A549 (cell line): ENCODE data around the gene NPRL2. TPM values are rescaled to one million over a fixed set of nuclear protein-coding genes. Genes with fewer than 3 reads are reported as not detected.

Source experiments
- ATAC-seq, 2 experiments: fragments of 200-7000 bp in 1 of 2; fragments of >200 bp in 1 of 2; cut with Nextera tagmentation in 1 of 2; cut with Tn5 transposase in 1 of 2; 3 replicates each; pipeline versions ENCODE4 v1.8.0 to v1.9.1; 2018 to 2020; ENCODE audit warnings: mild to moderate bottlenecking in 1 of 2, moderate library complexity in 1 of 2
- CTCF ChIA-PET: fragments of 300-600 bp; sonication (Branson Sonifier 250); formaldehyde crosslinking; extraction: SDS; loops from one replicate; lab custom pipeline; 2021; ENCODE audit warnings: antibody characterized with exemption, inconsistent platforms; lab: Yijun Ruan, JAX
- POLR2A ChIA-PET: fragments of 350-600 bp; formaldehyde crosslinking; extraction: SDS; loops from one replicate; lab custom pipeline; 2021; ENCODE audit warnings: antibody characterized with exemption, inconsistent platforms; lab: Yijun Ruan, JAX
- DNase-seq, 2 experiments: peaks; one replicate each; pipeline versions ENCODE4 v3.0.0 to v3.0.0-alpha.2; 2011 to 2016; ENCODE audit warnings: low read depth in 1 of 2, low spot score in 1 of 2
- FAIRE-seq: peaks from 2 replicates; lab custom pipeline; 2011; peaks lifted over from hg19 to GRCh38; lab: Jason Lieb, UNC
- H3K27ac ChIP-seq, 2 experiments: fragments of >200 bp; sonication (Bioruptor Twin); formaldehyde crosslinking; 3 replicates each; pipeline ENCODE4 v1.5.1; 2016 to 2017
- H3K4me1 ChIP-seq: fragments of >200 bp; sonication (Bioruptor Twin); formaldehyde crosslinking; 3 replicates; pipeline ENCODE4 v1.6.1; 2016
- H3K4me2 ChIP-seq: fragments of >200 bp; sonication (Bioruptor Twin); formaldehyde crosslinking; 3 replicates; pipeline ENCODE4 v1.6.1; 2016
- H3K4me3 ChIP-seq: fragments of >200 bp; sonication (Bioruptor Twin); formaldehyde crosslinking; 3 replicates; pipeline ENCODE4 v1.5.1; 2016
- H3K9me3 ChIP-seq: fragments of >200 bp; sonication (Bioruptor Twin); formaldehyde crosslinking; 3 replicates; pipeline ENCODE4 v1.6.1; 2016
- CBX8 ChIP-seq: fragments of 200-600 bp; sonication (generic); IDR thresholded peaks from 2 replicates; pipeline ENCODE4 v1.6.1; 2016
- CEBPB ChIP-seq, 2 experiments: fragments of >200 bp in 1 of 2; sonication (Bioruptor Twin) in 1 of 2; formaldehyde crosslinking in 1 of 2; IDR thresholded peaks; 2 replicates each; pipeline ENCODE4 v1.6.1; 2012 to 2016
- EHF ChIP-seq: fragments of 250-450 bp; sonication (Bioruptor Pico); IDR thresholded peaks from 2 replicates; pipeline ENCODE4 v1.5.0; 2020; ENCODE audit warnings: mild to moderate bottlenecking
- EHMT2 ChIP-seq: fragments of 200-600 bp; sonication (generic); IDR thresholded peaks from 2 replicates; pipeline ENCODE4 v1.6.1; 2016; ENCODE audit warnings: antibody characterized with exemption, low read depth, mild to moderate bottlenecking, moderate library complexity
- HDAC2 ChIP-seq: fragments of 200-600 bp; sonication (generic); IDR thresholded peaks from 2 replicates; pipeline ENCODE4 v1.6.1; 2016
- HOXB5 ChIP-seq: fragments of 250-450 bp; sonication (Bioruptor Pico); IDR thresholded peaks from 2 replicates; pipeline ENCODE4 v1.5.0; 2020; ENCODE audit warnings: mild to moderate bottlenecking, moderate library complexity
- MAZ ChIP-seq: fragments of 150-350 bp; IDR thresholded peaks from 2 replicates; pipeline ENCODE4 v1.6.1; 2014; ENCODE audit warnings: antibody characterized with exemption, low read depth, low read length, borderline replicate concordance
- NFE2L2 ChIP-seq: fragments of 150-350 bp; conservative IDR thresholded peaks from 2 replicates; pipeline ENCODE4 v1.6.1; 2014; ENCODE audit warnings: low read length
- RAD21 ChIP-seq, 2 experiments: fragments of >200 bp in 1 of 2; sonication (Bioruptor Twin) in 1 of 2; formaldehyde crosslinking in 1 of 2; IDR thresholded peaks in 1 of 2; conservative IDR thresholded peaks in 1 of 2; 2 replicates in 1 of 2; 3 replicates in 1 of 2; pipeline ENCODE4 v1.6.1; 2012 to 2018; ENCODE audit warnings: inconsistent platforms in 1 of 2
- RARB ChIP-seq: fragments of 250-450 bp; sonication (Bioruptor Pico); IDR thresholded peaks from 2 replicates; pipeline ENCODE4 v1.8.0; 2021; ENCODE audit warnings: mild to moderate bottlenecking, moderate library complexity
- REST ChIP-seq: fragments of 200-600 bp; sonication (generic); IDR thresholded peaks from 2 replicates; pipeline ENCODE4 v1.6.1; 2016; ENCODE audit warnings: antibody characterized with exemption, mild to moderate bottlenecking, moderate library complexity
- RNF2 ChIP-seq: fragments of 200-600 bp; sonication (generic); IDR thresholded peaks from 2 replicates; pipeline ENCODE4 v1.6.1; 2016; ENCODE audit warnings: low read depth, mild to moderate bottlenecking, antibody characterized with exemption, moderate library complexity, borderline replicate concordance
- TP53 ChIP-seq: fragments of 250-450 bp; sonication (Bioruptor Pico); IDR thresholded peaks from 2 replicates; pipeline ENCODE4 v1.5.0; 2021; ENCODE audit warnings: mild to moderate bottlenecking, moderate library complexity
- ZFP36 ChIP-seq: fragments of 450-650 bp; IDR thresholded peaks from 2 replicates; pipeline ENCODE4 v1.6.1; 2014; ENCODE audit warnings: borderline replicate concordance; ENCODE audit not compliant: partially characterized antibody
- WGBS: methylation state at CpG from one replicate; pipeline ENCODE4 v1.1.6; 2017; ENCODE audit errors: missing lambda C conversion rate; 5-methylcytosine and 5-hydroxymethylcytosine counted together
- polyA plus RNA-seq, 4 experiments: library from polyadenylated mRNA; depleted of rRNA in 3 of 4; stranded (reverse); fragments of >200 nt; fragmentation: RNase III in 1 of 4; extraction: RNeasy Plus Mini Kit Qiagen cat#74134 plus additional on column Dnase treatment in 1 of 4; gene quantifications; 2 replicates in 3 of 4; 3 replicates in 1 of 4; pipeline ENCODE4 v1.2.3, GENCODE V29; 2011 to 2017

The NPRL2 gene
- polyA plus RNA-seq, 2 of the 4 experiments (the other 2 are of a cell fraction), result 19.5 to 19.9 TPM

GRCh38 chr3:50303013-50303815, 47.4 kb downstream of the NPRL2 start, which contains the start of gene HYAL1:
TSS of gene HYAL1 (minus strand) at chr3:50303574. CDS start at chr3:50302956, 618 bp downstream.
- WGBS, result 41% methylated on average over 6 of the region's 14 CpGs

GRCh38 chr3:50302095-50303012, 48.2 kb downstream of the NPRL2 start:
- POLR2A ChIA-PET, result no interaction called here
- 94% methylated on average over 17 of the region's 32 CpGs for WGBS
- no peaks in the 10 kb centered on the region for H3K9me3 ChIP-seq
- CTCF ChIA-PET, result interaction anchor here (1.3 to 2.7 kb wide), 4 partner anchors 10 to 22 kb away, joined by 3 to 14 read pairs (median 6); partner anchors contain the start of genes HYAL2 and IFRD2
- H3K4me1 ChIP-seq, result peaks cover 26% of the 10 kb centered on the region
- DNase-seq (no peak), ATAC-seq (no peak), FAIRE-seq (no peak)
- no peak overlapping the region for H3K27ac ChIP-seq
- H3K4me2 ChIP-seq, result no peak overlapping the region
- no peak overlapping the region for H3K4me3 ChIP-seq
- TF ChIP-seq RARB (CRISPR knock-in tag) (no peak), RAD21 (conservative IDR thresholded peaks at IDR 0.05 in 1 of 2, IDR thresholded peaks at IDR 0.05 in 1 of 2) (no peak), HOXB5 (CRISPR knock-in tag) (no peak), MAZ (no peak), EHF (CRISPR knock-in tag) (no peak), CBX8 (no peak), EHMT2 (no peak), HDAC2 (no peak), RNF2 (no peak), REST (no peak), ZFP36 (no peak)
- TF ChIP-seq, all 56 proteins: peak for 0

More at GRCh38 chr3:50303013-50303815, 47.4 kb downstream of the NPRL2 start, which contains the start of gene HYAL1:
- FAIRE-seq (no peak), ATAC-seq (peak in 1 of 2 experiments; percentile 15; a peak in 2 of 6 replicates)
- POLR2A ChIA-PET, result no interaction called here
- no peaks in the 10 kb centered on the region for H3K9me3 ChIP-seq
- peak within 1 kb of the TSS in 1 of 2 experiments; percentile 69; a peak in 3 of 6 replicates for H3K27ac ChIP-seq
- H3K4me1 ChIP-seq, result peaks cover 23% of the 10 kb centered on the region
- TF ChIP-seq CEBPB (IDR thresholded peaks at IDR 0.05) (no peak), TP53 (CRISPR knock-in tag) (no peak), RAD21 (conservative IDR thresholded peaks at IDR 0.05 in 1 of 2, IDR thresholded peaks at IDR 0.05 in 1 of 2) (peak in 1 of 2 experiments; percentile 25; a peak in 2 of 5 replicates), NFE2L2 (no peak)
- TF ChIP-seq, all 56 proteins: peak for 1
- peak within 1 kb of the TSS; percentile 19; the same call in 1 of the 3 replicates for H3K4me2 ChIP-seq
- CTCF ChIA-PET, result interaction anchor here (2.0 to 2.7 kb wide), 2 partner anchors 16 to 21 kb away, joined by 7 to 14 read pairs; no protein-coding TSS in a partner anchor
- DNase-seq, result peak in 1 of 2 experiments; percentile 50
- H3K4me3 ChIP-seq, result no peak within 1 kb of the TSS
